Activated naive CD4-positive, alpha-beta T cell treated with Interleukin-2 at 50 U/mL for 16 hours (primary cell): ENCODE results near the gene SLC34A2.

Experiments used
- DNase-seq: peaks from one replicate; pipeline ENCODE4 v3.0.0-alpha.2; 2020

Gene SLC34A2

DNA sequence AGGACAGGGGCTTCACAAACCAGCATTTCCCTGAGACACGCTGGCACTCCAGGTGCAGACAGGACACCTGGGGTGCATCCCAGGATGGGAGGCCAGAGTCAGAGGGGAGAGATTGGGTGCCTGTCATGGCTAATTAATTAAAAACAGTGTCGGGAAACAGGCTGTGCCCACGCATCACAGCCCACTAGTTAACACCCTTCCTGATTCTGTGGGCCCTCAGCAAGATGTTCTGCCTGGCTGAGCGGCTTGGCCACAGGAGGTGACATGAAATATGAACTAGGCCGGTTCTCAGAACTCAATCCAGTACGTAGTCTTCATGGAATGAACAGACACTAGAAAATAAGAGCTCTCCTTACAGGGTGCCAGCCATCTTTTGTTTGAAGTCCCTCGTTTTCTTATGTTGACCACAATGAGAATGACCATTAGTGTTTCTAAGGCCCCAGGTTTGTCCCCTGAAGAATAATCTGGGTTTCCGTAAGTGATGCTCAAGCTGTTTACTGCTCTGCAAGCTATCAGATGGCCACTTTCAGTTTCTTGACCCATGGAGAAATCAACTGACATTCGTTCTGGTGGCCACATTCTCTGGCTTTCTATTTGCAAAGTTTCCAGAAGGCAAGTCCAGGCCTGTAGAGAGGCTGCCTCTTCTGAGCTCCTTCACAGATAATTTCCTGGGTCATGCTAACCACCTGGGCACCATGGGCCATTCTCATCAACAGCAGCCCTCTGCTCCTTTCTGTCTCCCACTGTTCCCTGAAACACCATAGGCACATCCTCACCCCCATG is 72.3 kb downstream of the SLC34A2 start:
- no peak for DNase-seq
